WTC11 (cell line): Measurements from ENCODE around the gene MAS1L. TPM values are rescaled to one million over a fixed set of nuclear protein-coding genes. Genes with fewer than 3 reads are reported as not detected.

Experiments
- ATAC-seq: fragments of 200-7000 bp; cut with Tn5 transposase; 2 replicates; pipeline ENCODE4 v1.10.0; 2021; ENCODE audit warnings: mild to moderate bottlenecking, moderate library complexity
- CTCF ChIA-PET: fragments of 300-600 bp; sonication (Branson Sonifier 250); formaldehyde crosslinking; loops from one replicate; lab custom pipeline; 2021; ENCODE audit warnings: antibody characterized with exemption; lab: Charles Lee
- POLR2A ChIA-PET: fragments of 350-600 bp; sonication (Branson Sonifier 250); formaldehyde crosslinking; loops from one replicate; lab custom pipeline; 2021; ENCODE audit warnings: antibody characterized with exemption; lab: Charles Lee
- DNase-seq: peaks from one replicate; pipeline ENCODE4 v3.0.0; 2021; ENCODE audit warnings: low spot score
- H3K27ac Mint-ChIP-seq: 2 replicates; pipeline ENCODE4 v1.8.0; 2021; ENCODE audit warnings: mixed read lengths
- H3K27me3 Mint-ChIP-seq: 2 replicates; pipeline ENCODE4 v1.8.0; 2021; ENCODE audit warnings: low read depth, mild to moderate bottlenecking, moderate library complexity, mixed read lengths
- H3K36me3 Mint-ChIP-seq: 2 replicates; pipeline ENCODE4 v1.8.0; 2021; ENCODE audit warnings: mixed read lengths
- H3K4me1 Mint-ChIP-seq: 2 replicates; pipeline ENCODE4 v1.8.0; 2022; ENCODE audit warnings: mixed read lengths
- H3K4me3 Mint-ChIP-seq: 2 replicates; pipeline ENCODE4 v1.8.0; 2021; ENCODE audit warnings: mild to moderate bottlenecking, moderate library complexity, mixed read lengths
- H3K9me3 Mint-ChIP-seq: 2 replicates; pipeline ENCODE4 v1.8.0; 2021; ENCODE audit warnings: mixed read lengths
- EMX1 ChIP-seq: fragments of 250-450 bp; sonication (Bioruptor Pico); IDR thresholded peaks from 2 replicates; pipeline ENCODE4 v1.8.0; 2021; ENCODE audit warnings: mild to moderate bottlenecking
- GTF2I ChIP-seq: fragments of 250-450 bp; sonication (Bioruptor Pico); conservative IDR thresholded peaks from 2 replicates; pipeline ENCODE4 v1.4.0; 2021; ENCODE audit warnings: mild to moderate bottlenecking
- MXD4 ChIP-seq: fragments of 250-450 bp; sonication (Bioruptor Pico); IDR thresholded peaks from 2 replicates; pipeline ENCODE4 v1.8.0; 2021; ENCODE audit warnings: mild to moderate bottlenecking, moderate library complexity, borderline replicate concordance
- NFATC4 ChIP-seq: fragments of 250-450 bp; sonication (Bioruptor Pico); IDR thresholded peaks from 2 replicates; pipeline ENCODE4 v1.9.0; 2021; ENCODE audit warnings: mild to moderate bottlenecking
- NFYB ChIP-seq: sonication (generic); formaldehyde crosslinking; conservative IDR thresholded peaks from 2 replicates; pipeline ENCODE4 v1.8.0; 2022; ENCODE audit warnings: low read depth, missing genetic modification reagents
- RORB ChIP-seq: fragments of 250-450 bp; sonication (Bioruptor Pico); IDR thresholded peaks from 2 replicates; pipeline ENCODE4 v1.9.0; 2021; ENCODE audit warnings: mild to moderate bottlenecking
- SOX15 ChIP-seq: fragments of 250-450 bp; sonication (Bioruptor Pico); IDR thresholded peaks from 2 replicates; pipeline ENCODE4 v1.9.0; 2021; ENCODE audit warnings: mild to moderate bottlenecking
- TCF7 ChIP-seq: sonication (generic); formaldehyde crosslinking; IDR thresholded peaks from 2 replicates; pipeline ENCODE4 v1.8.0; 2022; ENCODE audit warnings: mild to moderate bottlenecking, low read depth, missing genetic modification reagents, moderate library complexity
- ZNF416 ChIP-seq: fragments of 250-450 bp; sonication (Bioruptor Pico); IDR thresholded peaks from 2 replicates; pipeline ENCODE4 v1.9.0; 2021; ENCODE audit warnings: mild to moderate bottlenecking, inconsistent platforms
- ZNF671 ChIP-seq: fragments of 250-450 bp; sonication (Bioruptor Pico); IDR thresholded peaks from 2 replicates; pipeline ENCODE4 v1.8.0; 2021; ENCODE audit warnings: mild to moderate bottlenecking
- total RNA-seq: library from RNA; stranded (reverse); gene quantifications from 3 replicates; pipeline ENCODE4 v1.2.3, GENCODE V29; 2021
- TF ChIP-seq, protein P1 (sequence below): sonication (generic); formaldehyde crosslinking; IDR thresholded peaks from 2 replicates; pipeline ENCODE4 v1.8.0; 2023; ENCODE audit warnings: missing genetic modification reagents, mild to moderate bottlenecking, borderline replicate concordance
- TF ChIP-seq, protein P2 (sequence below): sonication (generic); formaldehyde crosslinking; IDR thresholded peaks from 2 replicates; pipeline ENCODE4 v1.8.1; 2023; ENCODE audit warnings: mild to moderate bottlenecking, missing genetic modification reagents, moderate library complexity
- TF ChIP-seq, protein P3 (sequence below): sonication (generic); formaldehyde crosslinking; IDR thresholded peaks from 2 replicates; pipeline ENCODE4 v1.8.1; 2022; ENCODE audit warnings: missing genetic modification reagents, borderline replicate concordance
- TF ChIP-seq, protein P4 (sequence below): sonication (generic); formaldehyde crosslinking; IDR thresholded peaks from 2 replicates; pipeline ENCODE4 v1.8.0; 2022; ENCODE audit warnings: mild to moderate bottlenecking, missing genetic modification reagents
- TF ChIP-seq, protein P5 (sequence below): fragments of 250-450 bp; sonication (Bioruptor Pico); IDR thresholded peaks from 2 replicates; pipeline ENCODE4 v2.1.2; 2022; ENCODE audit warnings: mild to moderate bottlenecking, moderate library complexity
- TF ChIP-seq, protein P6 (sequence below): fragments of 250-450 bp; sonication (Bioruptor Pico); IDR thresholded peaks from 2 replicates; pipeline ENCODE4 v1.9.0; 2021; ENCODE audit warnings: mild to moderate bottlenecking, borderline replicate concordance
- TF ChIP-seq, protein P7 (sequence below): sonication (generic); formaldehyde crosslinking; conservative IDR thresholded peaks from 2 replicates; pipeline ENCODE4 v1.8.1; 2023; ENCODE audit warnings: mild to moderate bottlenecking, low read depth, missing genetic modification reagents, moderate library complexity

Gene MAS1L
- total RNA-seq, 1 experiment from 2014 or later = not detected

DNA sequence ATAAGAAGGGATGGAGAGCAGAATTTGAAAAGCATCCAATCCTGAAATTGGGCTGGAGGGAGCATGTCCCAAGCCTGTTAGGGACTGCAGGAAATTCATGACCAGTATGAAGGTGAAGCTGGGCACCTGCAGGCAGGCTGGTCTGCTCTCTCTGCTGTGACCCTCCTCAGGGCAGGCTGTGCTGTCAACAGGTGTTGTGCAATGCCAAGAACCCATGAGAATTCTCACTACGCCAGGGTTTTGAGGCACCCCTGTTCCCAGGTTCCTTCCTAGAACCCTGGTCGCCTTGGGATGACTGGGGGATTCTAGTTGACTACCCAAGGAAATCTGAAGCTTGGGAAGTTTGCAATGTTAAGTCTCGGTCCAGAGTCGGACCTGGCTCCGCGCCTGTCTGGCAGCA, 13.3 kb upstream of the MAS1L start:
- no peak for ATAC-seq
- Mint-ChIP-seq H3K27me3 (peaks cover 9% of the 10 kb centered on the region), H3K4me3 (no peak overlapping the region), H3K9me3 (no peaks in the 10 kb centered on the region), H3K27ac (no peak overlapping the region), H3K36me3 (no peaks in the 10 kb centered on the region), H3K4me1 (no peaks in the 10 kb centered on the region)
- POLR2A ChIA-PET = no interaction called here
- TF ChIP-seq, protein P1, sequence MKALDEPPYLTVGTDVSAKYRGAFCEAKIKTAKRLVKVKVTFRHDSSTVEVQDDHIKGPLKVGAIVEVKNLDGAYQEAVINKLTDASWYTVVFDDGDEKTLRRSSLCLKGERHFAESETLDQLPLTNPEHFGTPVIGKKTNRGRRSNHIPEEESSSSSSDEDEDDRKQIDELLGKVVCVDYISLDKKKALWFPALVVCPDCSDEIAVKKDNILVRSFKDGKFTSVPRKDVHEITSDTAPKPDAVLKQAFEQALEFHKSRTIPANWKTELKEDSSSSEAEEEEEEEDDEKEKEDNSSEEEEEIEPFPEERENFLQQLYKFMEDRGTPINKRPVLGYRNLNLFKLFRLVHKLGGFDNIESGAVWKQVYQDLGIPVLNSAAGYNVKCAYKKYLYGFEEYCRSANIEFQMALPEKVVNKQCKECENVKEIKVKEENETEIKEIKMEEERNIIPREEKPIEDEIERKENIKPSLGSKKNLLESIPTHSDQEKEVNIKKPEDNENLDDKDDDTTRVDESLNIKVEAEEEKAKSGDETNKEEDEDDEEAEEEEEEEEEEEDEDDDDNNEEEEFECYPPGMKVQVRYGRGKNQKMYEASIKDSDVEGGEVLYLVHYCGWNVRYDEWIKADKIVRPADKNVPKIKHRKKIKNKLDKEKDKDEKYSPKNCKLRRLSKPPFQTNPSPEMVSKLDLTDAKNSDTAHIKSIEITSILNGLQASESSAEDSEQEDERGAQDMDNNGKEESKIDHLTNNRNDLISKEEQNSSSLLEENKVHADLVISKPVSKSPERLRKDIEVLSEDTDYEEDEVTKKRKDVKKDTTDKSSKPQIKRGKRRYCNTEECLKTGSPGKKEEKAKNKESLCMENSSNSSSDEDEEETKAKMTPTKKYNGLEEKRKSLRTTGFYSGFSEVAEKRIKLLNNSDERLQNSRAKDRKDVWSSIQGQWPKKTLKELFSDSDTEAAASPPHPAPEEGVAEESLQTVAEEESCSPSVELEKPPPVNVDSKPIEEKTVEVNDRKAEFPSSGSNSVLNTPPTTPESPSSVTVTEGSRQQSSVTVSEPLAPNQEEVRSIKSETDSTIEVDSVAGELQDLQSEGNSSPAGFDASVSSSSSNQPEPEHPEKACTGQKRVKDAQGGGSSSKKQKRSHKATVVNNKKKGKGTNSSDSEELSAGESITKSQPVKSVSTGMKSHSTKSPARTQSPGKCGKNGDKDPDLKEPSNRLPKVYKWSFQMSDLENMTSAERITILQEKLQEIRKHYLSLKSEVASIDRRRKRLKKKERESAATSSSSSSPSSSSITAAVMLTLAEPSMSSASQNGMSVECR (CRISPR knock-in tag) = no peak
- TF ChIP-seq MXD4 (CRISPR knock-in tag) = no peak
- TF ChIP-seq ZNF416 (CRISPR knock-in tag) = no peak
- TF ChIP-seq, protein P2, sequence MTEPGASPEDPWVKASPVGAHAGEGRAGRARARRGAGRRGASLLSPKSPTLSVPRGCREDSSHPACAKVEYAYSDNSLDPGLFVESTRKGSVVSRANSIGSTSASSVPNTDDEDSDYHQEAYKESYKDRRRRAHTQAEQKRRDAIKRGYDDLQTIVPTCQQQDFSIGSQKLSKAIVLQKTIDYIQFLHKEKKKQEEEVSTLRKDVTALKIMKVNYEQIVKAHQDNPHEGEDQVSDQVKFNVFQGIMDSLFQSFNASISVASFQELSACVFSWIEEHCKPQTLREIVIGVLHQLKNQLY (CRISPR knock-in tag) = no peak
- TF ChIP-seq, protein P3, sequence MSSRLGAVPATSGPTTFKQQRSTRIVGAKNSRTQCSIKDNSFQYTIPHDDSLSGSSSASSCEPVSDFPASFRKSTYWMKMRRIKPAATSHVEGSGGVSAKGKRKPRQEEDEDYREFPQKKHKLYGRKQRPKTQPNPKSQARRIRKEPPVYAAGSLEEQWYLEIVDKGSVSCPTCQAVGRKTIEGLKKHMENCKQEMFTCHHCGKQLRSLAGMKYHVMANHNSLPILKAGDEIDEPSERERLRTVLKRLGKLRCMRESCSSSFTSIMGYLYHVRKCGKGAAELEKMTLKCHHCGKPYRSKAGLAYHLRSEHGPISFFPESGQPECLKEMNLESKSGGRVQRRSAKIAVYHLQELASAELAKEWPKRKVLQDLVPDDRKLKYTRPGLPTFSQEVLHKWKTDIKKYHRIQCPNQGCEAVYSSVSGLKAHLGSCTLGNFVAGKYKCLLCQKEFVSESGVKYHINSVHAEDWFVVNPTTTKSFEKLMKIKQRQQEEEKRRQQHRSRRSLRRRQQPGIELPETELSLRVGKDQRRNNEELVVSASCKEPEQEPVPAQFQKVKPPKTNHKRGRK = no peak
- TF ChIP-seq, protein P4, sequence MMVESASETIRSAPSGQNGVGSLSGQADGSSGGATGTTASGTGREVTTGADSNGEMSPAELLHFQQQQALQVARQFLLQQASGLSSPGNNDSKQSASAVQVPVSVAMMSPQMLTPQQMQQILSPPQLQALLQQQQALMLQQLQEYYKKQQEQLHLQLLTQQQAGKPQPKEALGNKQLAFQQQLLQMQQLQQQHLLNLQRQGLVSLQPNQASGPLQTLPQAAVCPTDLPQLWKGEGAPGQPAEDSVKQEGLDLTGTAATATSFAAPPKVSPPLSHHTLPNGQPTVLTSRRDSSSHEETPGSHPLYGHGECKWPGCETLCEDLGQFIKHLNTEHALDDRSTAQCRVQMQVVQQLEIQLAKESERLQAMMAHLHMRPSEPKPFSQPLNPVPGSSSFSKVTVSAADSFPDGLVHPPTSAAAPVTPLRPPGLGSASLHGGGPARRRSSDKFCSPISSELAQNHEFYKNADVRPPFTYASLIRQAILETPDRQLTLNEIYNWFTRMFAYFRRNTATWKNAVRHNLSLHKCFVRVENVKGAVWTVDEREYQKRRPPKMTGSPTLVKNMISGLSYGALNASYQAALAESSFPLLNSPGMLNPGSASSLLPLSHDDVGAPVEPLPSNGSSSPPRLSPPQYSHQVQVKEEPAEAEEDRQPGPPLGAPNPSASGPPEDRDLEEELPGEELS (CRISPR knock-in tag) = no peak
- TF ChIP-seq, protein P5, sequence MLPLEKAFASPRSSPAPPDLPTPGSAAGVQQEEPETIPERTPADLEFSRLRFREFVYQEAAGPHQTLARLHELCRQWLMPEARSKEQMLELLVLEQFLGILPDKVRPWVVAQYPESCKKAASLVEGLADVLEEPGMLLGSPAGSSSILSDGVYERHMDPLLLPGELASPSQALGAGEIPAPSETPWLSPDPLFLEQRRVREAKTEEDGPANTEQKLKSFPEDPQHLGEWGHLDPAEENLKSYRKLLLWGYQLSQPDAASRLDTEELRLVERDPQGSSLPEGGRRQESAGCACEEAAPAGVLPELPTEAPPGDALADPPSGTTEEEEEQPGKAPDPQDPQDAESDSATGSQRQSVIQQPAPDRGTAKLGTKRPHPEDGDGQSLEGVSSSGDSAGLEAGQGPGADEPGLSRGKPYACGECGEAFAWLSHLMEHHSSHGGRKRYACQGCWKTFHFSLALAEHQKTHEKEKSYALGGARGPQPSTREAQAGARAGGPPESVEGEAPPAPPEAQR (CRISPR knock-in tag) = no peak
- no peak for TF ChIP-seq NFYB (CRISPR knock-in tag)
- no peak for TF ChIP-seq GTF2I
- no peak for TF ChIP-seq RORB (CRISPR knock-in tag)
- TF ChIP-seq, all 79 proteins: peak for 0
- CTCF ChIA-PET = no interaction called here
- no peak for DNase-seq

DNA sequence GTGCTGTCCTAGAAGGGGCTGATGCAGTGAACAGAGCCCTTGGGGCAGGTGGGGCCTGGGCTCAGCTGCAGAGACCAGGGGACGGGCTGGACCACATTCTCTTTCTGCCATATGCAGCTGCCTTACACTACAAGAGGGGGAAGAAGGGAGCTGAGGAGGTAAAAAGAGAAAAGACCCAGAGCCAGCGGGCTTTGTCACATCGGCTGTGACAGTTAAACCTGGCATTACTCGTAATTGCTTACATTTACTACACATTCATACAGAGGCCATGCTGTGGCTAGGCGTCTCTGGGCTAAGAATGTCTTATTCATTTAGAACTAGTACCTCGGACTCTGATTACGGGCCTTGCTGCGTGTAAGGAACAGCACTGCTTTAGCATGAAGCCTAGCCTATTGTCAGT, 12.8 kb upstream of the MAS1L start:
- POLR2A ChIA-PET = no interaction called here
- Mint-ChIP-seq H3K27me3 (peaks cover 10% of the 10 kb centered on the region), H3K9me3 (no peaks in the 10 kb centered on the region), H3K4me1 (no peaks in the 10 kb centered on the region), H3K27ac (no peak overlapping the region), H3K36me3 (no peaks in the 10 kb centered on the region), H3K4me3 (no peak overlapping the region)
- ATAC-seq = no peak
- DNase-seq = no peak
- CTCF ChIA-PET = no interaction called here
- TF ChIP-seq, protein P6, sequence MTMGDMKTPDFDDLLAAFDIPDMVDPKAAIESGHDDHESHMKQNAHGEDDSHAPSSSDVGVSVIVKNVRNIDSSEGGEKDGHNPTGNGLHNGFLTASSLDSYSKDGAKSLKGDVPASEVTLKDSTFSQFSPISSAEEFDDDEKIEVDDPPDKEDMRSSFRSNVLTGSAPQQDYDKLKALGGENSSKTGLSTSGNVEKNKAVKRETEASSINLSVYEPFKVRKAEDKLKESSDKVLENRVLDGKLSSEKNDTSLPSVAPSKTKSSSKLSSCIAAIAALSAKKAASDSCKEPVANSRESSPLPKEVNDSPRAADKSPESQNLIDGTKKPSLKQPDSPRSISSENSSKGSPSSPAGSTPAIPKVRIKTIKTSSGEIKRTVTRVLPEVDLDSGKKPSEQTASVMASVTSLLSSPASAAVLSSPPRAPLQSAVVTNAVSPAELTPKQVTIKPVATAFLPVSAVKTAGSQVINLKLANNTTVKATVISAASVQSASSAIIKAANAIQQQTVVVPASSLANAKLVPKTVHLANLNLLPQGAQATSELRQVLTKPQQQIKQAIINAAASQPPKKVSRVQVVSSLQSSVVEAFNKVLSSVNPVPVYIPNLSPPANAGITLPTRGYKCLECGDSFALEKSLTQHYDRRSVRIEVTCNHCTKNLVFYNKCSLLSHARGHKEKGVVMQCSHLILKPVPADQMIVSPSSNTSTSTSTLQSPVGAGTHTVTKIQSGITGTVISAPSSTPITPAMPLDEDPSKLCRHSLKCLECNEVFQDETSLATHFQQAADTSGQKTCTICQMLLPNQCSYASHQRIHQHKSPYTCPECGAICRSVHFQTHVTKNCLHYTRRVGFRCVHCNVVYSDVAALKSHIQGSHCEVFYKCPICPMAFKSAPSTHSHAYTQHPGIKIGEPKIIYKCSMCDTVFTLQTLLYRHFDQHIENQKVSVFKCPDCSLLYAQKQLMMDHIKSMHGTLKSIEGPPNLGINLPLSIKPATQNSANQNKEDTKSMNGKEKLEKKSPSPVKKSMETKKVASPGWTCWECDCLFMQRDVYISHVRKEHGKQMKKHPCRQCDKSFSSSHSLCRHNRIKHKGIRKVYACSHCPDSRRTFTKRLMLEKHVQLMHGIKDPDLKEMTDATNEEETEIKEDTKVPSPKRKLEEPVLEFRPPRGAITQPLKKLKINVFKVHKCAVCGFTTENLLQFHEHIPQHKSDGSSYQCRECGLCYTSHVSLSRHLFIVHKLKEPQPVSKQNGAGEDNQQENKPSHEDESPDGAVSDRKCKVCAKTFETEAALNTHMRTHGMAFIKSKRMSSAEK (CRISPR knock-in tag) = no peak
- TF ChIP-seq NFATC4 (CRISPR knock-in tag) = no peak
- no peak for TF ChIP-seq ZNF671 (CRISPR knock-in tag)
- TF ChIP-seq SOX15 (CRISPR knock-in tag) = no peak
- TF ChIP-seq TCF7 (CRISPR knock-in tag) = no peak
- TF ChIP-seq, protein P7, sequence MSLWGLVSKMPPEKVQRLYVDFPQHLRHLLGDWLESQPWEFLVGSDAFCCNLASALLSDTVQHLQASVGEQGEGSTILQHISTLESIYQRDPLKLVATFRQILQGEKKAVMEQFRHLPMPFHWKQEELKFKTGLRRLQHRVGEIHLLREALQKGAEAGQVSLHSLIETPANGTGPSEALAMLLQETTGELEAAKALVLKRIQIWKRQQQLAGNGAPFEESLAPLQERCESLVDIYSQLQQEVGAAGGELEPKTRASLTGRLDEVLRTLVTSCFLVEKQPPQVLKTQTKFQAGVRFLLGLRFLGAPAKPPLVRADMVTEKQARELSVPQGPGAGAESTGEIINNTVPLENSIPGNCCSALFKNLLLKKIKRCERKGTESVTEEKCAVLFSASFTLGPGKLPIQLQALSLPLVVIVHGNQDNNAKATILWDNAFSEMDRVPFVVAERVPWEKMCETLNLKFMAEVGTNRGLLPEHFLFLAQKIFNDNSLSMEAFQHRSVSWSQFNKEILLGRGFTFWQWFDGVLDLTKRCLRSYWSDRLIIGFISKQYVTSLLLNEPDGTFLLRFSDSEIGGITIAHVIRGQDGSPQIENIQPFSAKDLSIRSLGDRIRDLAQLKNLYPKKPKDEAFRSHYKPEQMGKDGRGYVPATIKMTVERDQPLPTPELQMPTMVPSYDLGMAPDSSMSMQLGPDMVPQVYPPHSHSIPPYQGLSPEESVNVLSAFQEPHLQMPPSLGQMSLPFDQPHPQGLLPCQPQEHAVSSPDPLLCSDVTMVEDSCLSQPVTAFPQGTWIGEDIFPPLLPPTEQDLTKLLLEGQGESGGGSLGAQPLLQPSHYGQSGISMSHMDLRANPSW = no peak
- TF ChIP-seq EMX1 (CRISPR knock-in tag) = no peak
